CD4-positive, alpha-beta T cell (primary cell): ENCODE measurements around the gene PDXK. TPM values are rescaled to one million over a fixed set of nuclear protein-coding genes. Genes with fewer than 3 reads are reported as not detected.
"Not testable (repeated sequence)": the region's sequence is repeated elsewhere in the genome, so short reads cannot be mapped to it uniquely, and the experiment has no call there.

Experiments
- ATAC-seq: fragments of 200-7000 bp; cut with Tn5 transposase; one replicate; pipeline ENCODE4 v1.10.0; 2022; ENCODE audit warnings: mild to moderate bottlenecking; ENCODE audit not compliant: poor library complexity
- CTCF ChIA-PET: fragments of 350-600 bp; sonication (Branson Sonifier 250); formaldehyde crosslinking; loops from one replicate; lab custom pipeline; 2021; ENCODE audit warnings: antibody characterized with exemption, inconsistent platforms; lab: Charles Lee
- POLR2A ChIA-PET: fragments of 350-600 bp; sonication (Branson Sonifier 250); formaldehyde crosslinking; loops from one replicate; lab custom pipeline; 2021; ENCODE audit warnings: antibody characterized with exemption, inconsistent platforms; lab: Charles Lee
- DNase-seq, 14 experiments: peaks; one replicate each; pipeline ENCODE4 v3.0.0-alpha.2; 2013 to 2020; ENCODE audit warnings: mixed read lengths in 2 of 14
- H3K27ac ChIP-seq, 2 donors: one replicate each; pipeline versions ENCODE4 v1.5.1 to v1.7.0; 2013; ENCODE audit warnings: low read length in 2 of 2, low read depth in 1 of 2, mild to moderate bottlenecking in 1 of 2
- H3K27me3 ChIP-seq, 2 experiments: 1 replicate in 1 of 2; 2 replicates in 1 of 2; pipeline versions ENCODE4 v1.6.1 to v1.7.0; 2013; ENCODE audit warnings: low read length in 2 of 2, control low read depth in 1 of 2, mild to moderate bottlenecking in 1 of 2, moderate library complexity in 1 of 2; ENCODE audit not compliant: insufficient read depth in 2 of 2, control insufficient read depth in 1 of 2
- H3K36me3 ChIP-seq: one replicate; pipeline ENCODE4 v1.6.1; 2013; ENCODE audit warnings: low read length, control low read depth; ENCODE audit not compliant: insufficient read depth
- H3K4me1 ChIP-seq: one replicate; pipeline ENCODE4 v1.6.1; 2013; ENCODE audit warnings: low read length, control low read depth; ENCODE audit not compliant: insufficient read depth
- H3K4me3 ChIP-seq: one replicate; pipeline ENCODE4 v1.5.1; 2013; ENCODE audit warnings: mild to moderate bottlenecking, low read length, moderate library complexity
- H3K9me3 ChIP-seq, 2 experiments: 1 replicate in 1 of 2; 2 replicates in 1 of 2; pipeline versions ENCODE4 v1.6.1 to v1.7.0; 2013; ENCODE audit warnings: low read length in 2 of 2, mild to moderate bottlenecking in 2 of 2, control low read depth in 1 of 2, moderate library complexity in 1 of 2; ENCODE audit not compliant: control insufficient read depth in 1 of 2, insufficient read depth in 1 of 2
- H3K27ac Mint-ChIP-seq: one replicate; pipeline ENCODE4 v1.8.0; 2020; ENCODE audit warnings: mixed read lengths
- H3K27me3 Mint-ChIP-seq: one replicate; pipeline ENCODE4 v1.8.0; 2021; ENCODE audit warnings: mixed read lengths
- H3K36me3 Mint-ChIP-seq: one replicate; pipeline ENCODE4 v1.8.0; 2021; ENCODE audit warnings: low read depth, mixed read lengths
- H3K4me1 Mint-ChIP-seq: one replicate; pipeline ENCODE4 v1.8.0; 2021; ENCODE audit warnings: low read depth, mixed read lengths
- H3K4me3 Mint-ChIP-seq: one replicate; pipeline ENCODE4 v1.8.0; 2020; ENCODE audit warnings: mild to moderate bottlenecking, mixed read lengths
- H3K9me3 Mint-ChIP-seq: one replicate; pipeline ENCODE4 v1.8.0; 2020; ENCODE audit warnings: mixed read lengths
- intact Hi-C, 2 experiments: fragments of 100-400 bp; cut with DNase I in 1 of 2; cut with micrococcal nuclease in 1 of 2; formaldehyde crosslinking; loops; one replicate each; pipeline versions ENCODE4 v1.15.1 to v1.9.0; 2023 to 2025; cut with DNase I, micrococcal nuclease
- total RNA-seq, 174 experiments: library from RNA in 2 of 174; stranded (reverse) in 2 of 174; gene quantifications; one replicate each; pipeline ENCODE4 v1.2.3 and lab custom pipeline; 2021 to 2026
- TF ChIP-seq, protein P1 (sequence below): fragments of 200-600 bp; IDR thresholded peaks from one replicate; pipeline ENCODE4 v1.8.0; 2022; ENCODE audit warnings: antibody characterized with exemption, mild to moderate bottlenecking

The PDXK gene
- total RNA-seq, 2 experiments from 2014 or later: 74.8 to 77.0 TPM

GRCh38 chr21:43697758-43698643, 20.9 kb upstream of the PDXK start:
- H3K9me3 ChIP-seq: peaks cover 0 to 3% of the 10 kb centered on the region in 2 experiments
- Mint-ChIP-seq H3K27me3 (no peaks in the 10 kb centered on the region), H3K4me3 (no peak overlapping the region), H3K27ac (no peak overlapping the region), H3K9me3 (peaks cover 2% of the 10 kb centered on the region), H3K36me3 (peaks cover 45% of the 10 kb centered on the region), H3K4me1 (peaks cover 11% of the 10 kb centered on the region)
- CTCF ChIA-PET: no interaction called here
- TF ChIP-seq, protein P1, sequence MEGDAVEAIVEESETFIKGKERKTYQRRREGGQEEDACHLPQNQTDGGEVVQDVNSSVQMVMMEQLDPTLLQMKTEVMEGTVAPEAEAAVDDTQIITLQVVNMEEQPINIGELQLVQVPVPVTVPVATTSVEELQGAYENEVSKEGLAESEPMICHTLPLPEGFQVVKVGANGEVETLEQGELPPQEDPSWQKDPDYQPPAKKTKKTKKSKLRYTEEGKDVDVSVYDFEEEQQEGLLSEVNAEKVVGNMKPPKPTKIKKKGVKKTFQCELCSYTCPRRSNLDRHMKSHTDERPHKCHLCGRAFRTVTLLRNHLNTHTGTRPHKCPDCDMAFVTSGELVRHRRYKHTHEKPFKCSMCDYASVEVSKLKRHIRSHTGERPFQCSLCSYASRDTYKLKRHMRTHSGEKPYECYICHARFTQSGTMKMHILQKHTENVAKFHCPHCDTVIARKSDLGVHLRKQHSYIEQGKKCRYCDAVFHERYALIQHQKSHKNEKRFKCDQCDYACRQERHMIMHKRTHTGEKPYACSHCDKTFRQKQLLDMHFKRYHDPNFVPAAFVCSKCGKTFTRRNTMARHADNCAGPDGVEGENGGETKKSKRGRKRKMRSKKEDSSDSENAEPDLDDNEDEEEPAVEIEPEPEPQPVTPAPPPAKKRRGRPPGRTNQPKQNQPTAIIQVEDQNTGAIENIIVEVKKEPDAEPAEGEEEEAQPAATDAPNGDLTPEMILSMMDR: no peak
- H3K36me3 ChIP-seq: peaks cover 26% of the 10 kb centered on the region
- ATAC-seq (peak; percentile 82), DNase-seq (peak in 3 of 14 experiments; percentile 9 to 50 (median 35))
- POLR2A ChIA-PET: interaction anchor here (0.6 kb wide), 2 partner anchors 20 to 1238 kb away, joined by 3 to 6 read pairs; no protein-coding TSS in a partner anchor
- intact Hi-C loops: no loop called here
- H3K4me3 ChIP-seq: no peak overlapping the region
- H3K4me1 ChIP-seq: peaks cover 18% of the 10 kb centered on the region
- H3K27ac ChIP-seq: no peak overlapping the region
- no peaks in the 10 kb centered on the region for H3K27me3 ChIP-seq

DNA sequence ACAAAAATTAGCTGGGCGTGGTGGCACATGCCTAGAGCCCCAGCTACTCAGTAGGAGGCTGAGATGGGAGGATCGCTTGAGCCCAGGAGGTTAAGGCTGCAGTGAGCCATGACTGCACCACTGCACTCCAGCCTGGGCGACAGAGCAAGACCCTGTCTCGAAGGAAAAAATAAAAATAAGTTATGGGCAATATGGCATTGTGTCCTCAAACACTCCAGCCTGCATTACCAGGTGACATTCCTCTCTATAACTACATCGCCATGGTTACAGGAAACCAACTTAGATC, 19.5 kb upstream of the PDXK start:
- H3K27ac ChIP-seq, H3K27ac Mint-ChIP-seq, H3K27me3 Mint-ChIP-seq, intact Hi-C loops, H3K4me3 Mint-ChIP-seq, H3K9me3 Mint-ChIP-seq, CTCF ChIA-PET, H3K9me3 ChIP-seq, H3K4me3 ChIP-seq, POLR2A ChIA-PET, ATAC-seq, H3K27me3 ChIP-seq, DNase-seq: not testable (repeated sequence)
- Mint-ChIP-seq H3K36me3 (peaks cover 32% of the 10 kb centered on the region), H3K4me1 (peaks cover 12% of the 10 kb centered on the region)
- H3K4me1 ChIP-seq: peaks cover 22% of the 10 kb centered on the region
- H3K36me3 ChIP-seq: peaks cover 13% of the 10 kb centered on the region

DNA sequence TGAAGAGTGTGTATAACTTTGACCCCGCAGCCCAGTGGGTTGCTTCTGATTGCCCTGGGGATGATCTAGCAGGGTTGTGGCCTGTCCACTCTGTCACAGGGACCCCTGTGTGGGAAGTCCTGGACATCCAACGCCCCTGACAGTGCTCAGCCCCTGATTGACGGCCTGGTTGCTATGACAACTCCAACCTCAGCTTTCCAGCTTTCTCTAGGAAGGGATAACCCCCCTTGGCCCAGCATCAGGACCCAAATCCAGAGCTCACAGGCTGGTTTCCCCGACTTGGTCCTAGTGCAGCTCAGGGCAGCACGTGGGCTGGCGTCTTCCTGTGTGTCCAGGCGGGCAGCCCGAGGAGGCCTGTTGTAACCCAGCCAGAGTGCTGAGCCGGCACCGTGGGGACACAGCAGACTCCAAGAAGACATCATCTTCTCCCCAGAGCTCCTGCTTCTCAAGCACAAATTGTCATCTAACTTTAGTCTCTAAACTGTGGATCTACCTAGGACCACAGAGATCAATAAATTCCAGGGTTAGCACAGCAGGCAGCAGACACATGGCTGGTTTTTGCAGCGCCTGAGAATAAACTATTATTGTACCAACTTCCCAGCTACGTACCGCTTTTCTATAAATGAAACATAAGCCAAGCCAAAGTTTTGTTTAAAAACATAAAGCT, 18.9 kb upstream of the PDXK start:
- Histone ChIP-seq H3K9me3 (peaks cover 0 to 3% of the 10 kb centered on the region in 2 experiments), H3K27ac (no peak overlapping the region), H3K4me3 (no peak overlapping the region), H3K27me3 (no peaks in the 10 kb centered on the region), H3K36me3 (peaks cover 7% of the 10 kb centered on the region), H3K4me1 (peaks cover 22% of the 10 kb centered on the region)
- no peaks in the 10 kb centered on the region for H3K27me3 Mint-ChIP-seq
- no peak overlapping the region for H3K4me3 Mint-ChIP-seq
- no peak for ATAC-seq
- H3K4me1 Mint-ChIP-seq: peaks cover 12% of the 10 kb centered on the region
- peaks cover 2% of the 10 kb centered on the region for H3K9me3 Mint-ChIP-seq
- H3K36me3 Mint-ChIP-seq: peaks cover 26% of the 10 kb centered on the region
- ChIA-PET POLR2A (no interaction called here), CTCF (no interaction called here)
- TF ChIP-seq, protein P1: no peak
- intact Hi-C loops: no loop called here
- no peak overlapping the region for H3K27ac Mint-ChIP-seq
- no peak for DNase-seq
